NCI-H226 (cell line): ENCODE measurements around the gene SOBP.
"Not testable (repeated sequence)": the region's sequence is repeated elsewhere in the genome, so short reads cannot be mapped to it uniquely, and the experiment has no call there.

Experiments used
- DNase-seq: peaks from one replicate; pipeline ENCODE4 v3.0.0-alpha.2; 2015

Gene SOBP

DNA sequence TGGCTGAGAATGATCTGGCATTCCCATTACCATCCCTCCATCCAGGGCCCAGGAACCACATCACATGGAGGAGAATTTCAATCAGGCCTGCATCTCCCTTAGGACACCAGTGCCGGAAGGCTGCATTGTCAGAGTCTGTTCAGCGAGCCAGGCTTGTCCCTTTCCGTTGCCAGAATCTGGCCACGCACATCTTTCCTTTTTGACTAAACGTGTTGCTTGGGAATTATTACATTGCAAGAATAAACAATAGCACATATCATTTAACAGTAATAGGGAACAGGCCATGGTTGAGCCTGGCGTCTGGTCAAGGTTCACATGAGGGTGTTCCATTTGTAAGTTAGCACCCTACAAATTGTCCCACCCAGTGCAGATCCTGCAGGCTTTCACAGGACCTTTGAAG lies 42.8 kb downstream of the SOBP start:
- no peak for DNase-seq

DNA sequence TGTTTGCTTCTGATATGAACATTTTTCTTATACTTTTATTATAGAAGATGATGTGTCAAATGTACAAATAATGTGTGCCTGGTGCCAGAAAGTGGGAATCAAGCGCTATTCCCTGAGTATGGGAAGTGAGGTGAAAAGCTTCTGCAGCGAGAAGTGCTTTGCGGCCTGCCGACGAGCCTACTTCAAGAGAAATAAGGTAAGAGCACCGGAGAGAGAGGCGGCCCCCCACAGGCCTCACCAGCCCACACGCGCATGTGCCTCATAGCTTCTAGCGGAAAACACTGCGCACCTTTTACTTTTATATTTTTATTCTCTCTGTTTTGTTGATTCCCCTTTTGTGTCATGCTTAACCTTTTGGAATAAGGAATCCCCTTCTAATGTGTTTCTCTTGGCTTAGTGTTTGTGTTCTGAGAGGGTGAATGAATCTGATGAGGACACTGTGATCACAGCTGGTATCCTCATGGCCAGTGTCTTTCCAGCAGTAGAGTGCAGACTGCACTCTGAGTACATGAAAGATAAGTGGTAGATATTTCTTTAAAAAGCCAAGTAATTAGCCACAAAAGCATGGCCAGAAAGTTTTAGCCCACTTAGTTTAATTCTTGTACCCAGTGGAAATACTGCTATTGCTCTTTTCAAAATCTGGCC lies 43.6 kb downstream of the SOBP start:
- no peak for DNase-seq

DNA sequence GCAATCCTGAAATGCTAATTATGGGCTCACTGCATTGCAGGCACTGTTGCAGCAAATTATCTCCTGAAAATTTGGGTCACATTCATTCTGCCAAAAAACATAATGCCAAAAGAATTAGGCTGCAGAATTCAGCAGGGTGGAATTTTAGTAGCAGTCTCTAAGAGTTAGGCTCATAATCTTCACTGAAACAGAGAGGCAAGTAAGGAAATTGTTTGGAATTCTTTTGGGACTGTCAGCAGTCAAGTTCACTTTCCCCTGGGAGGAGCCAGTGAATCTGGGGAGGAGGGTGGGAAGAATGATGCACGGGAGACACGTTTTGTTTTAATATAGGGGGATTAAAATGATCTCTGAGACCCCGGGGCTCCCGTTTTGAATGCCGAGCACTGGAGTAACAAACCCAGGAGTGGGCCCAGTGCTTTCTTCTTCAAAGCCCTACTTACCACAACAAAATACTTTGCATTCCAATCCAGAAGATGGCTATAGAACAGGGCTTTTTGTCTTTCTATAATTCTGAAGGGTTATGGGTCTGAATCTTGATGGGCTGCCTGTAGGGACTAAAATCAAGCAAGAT lies 44.7 kb downstream of the SOBP start:
- no peak for DNase-seq

DNA sequence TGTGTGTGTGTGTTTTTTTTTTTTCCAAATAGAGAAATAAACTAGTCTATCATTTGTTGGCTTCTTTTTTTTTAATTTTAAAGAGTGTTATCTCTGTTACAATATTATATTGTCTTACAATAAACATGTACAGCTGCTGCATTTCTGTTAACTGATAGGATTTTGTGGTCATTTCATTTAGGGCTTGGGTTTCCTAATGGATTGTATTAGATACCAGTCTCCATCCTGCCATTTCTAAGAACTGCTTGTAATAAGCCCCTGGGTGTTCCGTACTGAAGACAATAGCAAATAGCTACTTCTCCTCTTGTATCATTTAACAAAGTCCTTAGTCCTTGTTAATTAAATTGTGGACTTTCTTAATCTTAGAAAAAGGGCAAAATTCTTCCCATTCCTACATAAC lies 45.7 kb downstream of the SOBP start:
- no peak for DNase-seq

DNA sequence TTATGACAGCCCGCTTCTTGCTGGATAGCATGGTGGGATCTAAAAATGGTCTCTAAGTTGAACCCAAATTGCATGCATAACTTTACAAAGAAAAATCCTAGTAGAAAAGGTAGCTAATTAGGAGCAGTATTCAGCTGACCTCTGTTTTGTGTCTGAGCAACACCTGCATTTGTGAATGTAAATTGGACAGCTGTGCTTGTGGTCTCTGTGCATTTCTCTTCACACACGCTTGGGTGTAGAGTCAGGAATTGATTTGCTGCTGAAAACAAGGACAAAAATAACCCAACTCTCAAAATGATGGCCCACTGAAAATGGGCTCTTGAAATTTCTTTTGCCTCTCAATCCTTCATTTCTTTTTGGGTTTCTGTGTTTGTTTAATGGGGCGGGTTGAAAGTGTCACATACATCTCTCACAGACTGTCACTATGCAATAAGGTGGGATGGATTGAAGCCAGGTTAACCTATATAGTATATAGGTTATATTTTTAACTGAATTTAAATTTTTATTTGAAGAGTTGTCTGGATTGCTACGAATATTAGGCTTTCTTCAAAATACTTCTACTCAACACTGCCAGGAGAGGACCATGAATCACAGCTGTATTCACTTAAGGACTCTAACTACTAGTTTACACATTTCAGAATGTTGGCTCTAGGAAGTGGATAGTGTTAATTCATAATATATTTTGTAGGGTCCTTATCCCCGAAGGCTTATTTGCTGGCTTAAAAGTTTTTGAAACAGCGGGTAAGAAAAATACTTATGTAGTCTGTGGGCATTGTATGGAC lies 46.5 kb downstream of the SOBP start:
- no peak for DNase-seq

DNA sequence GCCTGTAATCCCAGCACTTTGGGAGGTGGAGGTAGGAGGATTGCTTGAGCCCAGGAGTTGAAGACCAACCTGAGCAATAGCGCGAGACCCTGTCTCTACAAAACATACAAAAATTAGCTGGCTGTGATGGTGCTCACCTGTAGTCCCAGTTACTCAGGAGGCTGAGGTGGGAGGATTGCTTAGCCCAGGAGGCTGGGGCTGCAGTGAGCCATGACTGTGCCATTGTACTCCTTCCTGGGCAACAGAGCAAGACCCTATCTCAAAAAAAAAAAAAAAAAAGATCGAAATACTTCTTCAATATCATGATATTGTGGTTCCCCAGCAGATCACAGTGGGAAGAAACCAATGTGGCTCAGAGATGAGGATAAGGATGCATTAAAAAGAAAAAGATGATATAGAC lies 47.6 kb downstream of the SOBP start:
- no peak for DNase-seq

DNA sequence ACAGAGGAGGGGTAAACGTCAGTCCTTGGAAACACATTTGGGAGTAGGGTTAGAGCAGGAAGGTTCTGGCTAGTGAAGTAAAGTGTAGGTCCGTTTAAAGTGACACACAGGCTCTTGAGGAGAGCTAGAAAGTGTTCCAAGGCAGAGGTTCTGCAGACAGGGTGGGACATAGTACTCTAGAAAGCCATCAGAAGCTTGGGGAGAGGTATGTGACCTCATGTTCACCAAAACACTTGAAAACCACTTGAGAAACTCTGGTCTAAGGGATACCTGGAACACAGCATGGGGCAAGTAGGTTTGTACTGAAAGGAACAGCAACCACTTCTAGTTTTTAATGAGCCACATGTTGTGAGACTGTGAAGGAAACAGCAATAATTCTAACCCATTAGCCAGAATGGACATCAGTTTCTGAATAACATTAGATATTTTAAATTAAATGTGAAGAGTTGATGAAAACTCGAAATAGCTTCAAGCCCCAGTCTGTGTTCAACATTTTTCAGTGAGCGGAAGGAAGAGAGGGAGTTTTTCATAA lies 49.0 kb downstream of the SOBP start:
- DNase-seq: no peak

DNA sequence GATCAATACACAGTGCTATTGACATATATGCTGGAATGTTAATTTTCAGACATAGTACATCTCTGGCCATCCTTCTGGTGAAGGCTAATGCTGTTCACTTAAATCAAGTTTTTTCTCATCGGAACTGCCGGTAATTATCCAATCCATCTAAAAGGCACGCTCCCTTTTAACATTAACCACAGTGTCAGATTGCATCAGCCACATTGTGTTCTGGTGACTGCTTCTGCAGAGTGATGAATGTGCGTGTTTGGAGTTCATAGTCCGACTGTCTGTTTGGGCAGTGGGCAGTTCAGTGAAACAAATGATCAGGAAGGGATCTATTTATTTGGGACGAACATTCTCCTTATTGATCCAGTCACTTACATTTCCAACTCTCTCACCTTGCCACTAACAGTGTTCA lies 49.5 kb downstream of the SOBP start:
- DNase-seq: no peak

DNA sequence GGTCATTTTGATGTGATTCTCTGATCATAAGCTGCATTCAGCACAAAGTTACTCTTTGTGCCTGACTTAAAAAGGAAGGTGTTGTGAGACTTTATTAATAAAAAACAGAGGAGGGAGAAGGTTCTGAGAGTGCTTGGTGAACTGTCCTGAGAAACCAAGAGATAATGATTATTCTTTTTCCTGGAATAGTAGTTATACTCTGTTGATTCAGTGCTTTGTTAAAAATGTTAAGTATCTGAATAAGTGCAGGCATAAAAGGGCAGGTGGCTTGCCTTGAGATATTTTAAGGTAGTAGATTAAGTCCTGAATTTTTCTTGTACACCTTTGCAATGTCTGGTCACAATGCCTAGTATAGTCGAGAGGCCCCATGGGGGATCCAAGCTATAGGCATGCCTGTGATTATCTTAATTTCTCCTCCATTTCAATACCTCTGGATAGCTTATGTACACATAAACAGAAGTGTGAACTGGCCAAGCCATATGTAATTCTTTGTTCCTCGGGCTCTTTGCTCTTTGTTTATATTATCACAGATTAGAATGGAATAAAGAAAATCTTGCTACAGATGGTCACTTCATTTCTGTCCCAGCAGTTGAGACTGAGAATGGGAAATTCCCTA lies 50.0 kb downstream of the SOBP start:
- DNase-seq: no peak

DNA sequence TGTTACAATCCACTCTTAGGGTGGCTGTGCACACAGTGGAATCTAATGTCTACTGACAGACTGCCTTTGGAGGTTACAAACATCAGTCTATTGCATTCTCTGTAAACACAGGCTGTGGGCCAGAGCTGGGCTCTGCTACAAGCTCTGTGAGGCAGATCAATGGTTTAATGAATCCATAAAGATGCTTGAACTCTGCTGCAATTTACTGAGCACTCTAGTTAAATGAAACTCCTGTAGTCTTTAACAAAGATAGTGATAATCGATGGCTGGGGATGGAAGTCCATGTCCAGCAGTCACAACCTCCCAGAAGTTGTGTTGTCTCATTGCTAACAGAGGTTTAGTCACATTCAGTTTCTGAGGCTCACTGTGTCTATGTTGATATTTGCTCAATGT lies 50.5 kb downstream of the SOBP start:
- DNase-seq: no peak

DNA sequence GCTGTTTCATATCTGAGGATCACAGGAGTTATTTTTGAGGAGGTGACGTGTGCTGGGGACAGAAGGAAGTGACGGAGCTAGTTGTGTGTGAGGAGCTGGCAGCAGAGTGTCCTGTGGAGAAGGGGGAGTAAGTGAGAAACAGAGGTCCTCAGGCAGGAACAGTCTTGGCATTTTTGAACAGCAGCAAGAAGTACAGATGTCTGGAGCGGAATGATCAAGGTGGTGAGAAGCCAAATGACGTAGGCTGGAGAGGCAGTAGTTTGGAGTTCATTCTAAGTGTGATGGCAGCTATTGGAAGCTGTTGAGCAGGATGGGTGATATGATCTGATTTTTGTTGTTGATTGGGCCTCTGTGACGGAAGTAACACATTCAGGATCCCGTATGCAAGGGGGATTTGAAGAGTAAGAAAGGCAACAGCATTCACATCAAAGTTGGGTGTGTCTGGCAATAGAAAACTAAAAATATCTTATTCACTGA lies 52.3 kb downstream of the SOBP start:
- no peak for DNase-seq

DNA sequence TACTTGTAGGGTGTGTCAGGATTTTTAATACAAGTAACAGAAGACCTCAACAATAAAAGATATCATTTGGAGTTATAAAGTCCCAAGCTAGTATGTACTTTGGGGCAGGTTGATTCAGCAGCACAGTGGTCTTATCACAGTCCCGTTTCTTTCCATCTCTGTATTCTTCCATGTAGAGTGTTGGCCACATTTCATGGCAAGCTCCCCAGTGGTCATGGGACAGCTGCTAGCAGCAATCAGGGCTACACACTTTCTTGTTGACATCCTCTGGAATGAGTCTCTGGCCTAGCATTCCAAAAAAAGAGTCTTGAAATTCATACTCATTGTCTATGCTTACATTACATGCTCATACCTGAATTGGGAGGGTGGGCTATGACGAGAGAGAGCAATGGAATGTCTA lies 53.2 kb downstream of the SOBP start:
- DNase-seq: no peak

DNA sequence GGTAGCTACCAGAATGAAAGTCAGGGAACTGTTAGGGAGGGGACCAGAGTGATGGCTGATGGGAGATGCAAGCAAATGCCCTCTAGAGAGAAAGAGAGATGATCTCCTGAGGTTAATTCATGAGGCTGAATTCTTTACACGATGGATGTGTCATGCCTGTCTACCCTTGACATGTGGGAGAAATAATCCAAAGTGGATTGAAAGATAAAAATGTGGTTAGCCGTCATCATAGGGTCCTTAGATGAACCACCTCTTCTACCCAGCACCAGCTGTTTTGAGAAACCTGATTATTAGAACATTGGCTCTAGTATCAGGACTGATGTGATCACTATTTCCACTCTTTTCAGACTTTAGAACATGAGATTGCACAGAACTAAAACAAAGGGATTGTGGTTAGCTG lies 53.6 kb downstream of the SOBP start:
- DNase-seq: no peak

DNA sequence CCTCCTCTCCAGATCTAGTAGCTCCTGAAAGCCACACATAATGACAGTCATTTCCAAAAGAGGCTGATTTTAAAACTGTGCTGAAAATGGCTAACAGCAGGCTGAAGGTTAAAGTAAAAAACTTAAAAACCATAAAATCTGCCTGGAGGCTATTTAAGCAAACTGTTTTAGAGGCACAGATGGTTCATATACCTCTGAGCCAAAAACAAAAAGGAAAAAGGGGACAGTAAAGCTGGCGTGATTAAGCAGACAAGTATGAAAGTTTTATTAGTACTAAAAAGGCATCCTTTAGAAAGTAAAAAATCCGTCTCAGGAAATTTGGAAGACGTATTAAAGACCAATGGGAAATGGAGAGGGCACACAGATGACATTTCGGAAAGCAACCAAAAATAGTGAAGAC lies 55.8 kb downstream of the SOBP start:
- DNase-seq: no peak

DNA sequence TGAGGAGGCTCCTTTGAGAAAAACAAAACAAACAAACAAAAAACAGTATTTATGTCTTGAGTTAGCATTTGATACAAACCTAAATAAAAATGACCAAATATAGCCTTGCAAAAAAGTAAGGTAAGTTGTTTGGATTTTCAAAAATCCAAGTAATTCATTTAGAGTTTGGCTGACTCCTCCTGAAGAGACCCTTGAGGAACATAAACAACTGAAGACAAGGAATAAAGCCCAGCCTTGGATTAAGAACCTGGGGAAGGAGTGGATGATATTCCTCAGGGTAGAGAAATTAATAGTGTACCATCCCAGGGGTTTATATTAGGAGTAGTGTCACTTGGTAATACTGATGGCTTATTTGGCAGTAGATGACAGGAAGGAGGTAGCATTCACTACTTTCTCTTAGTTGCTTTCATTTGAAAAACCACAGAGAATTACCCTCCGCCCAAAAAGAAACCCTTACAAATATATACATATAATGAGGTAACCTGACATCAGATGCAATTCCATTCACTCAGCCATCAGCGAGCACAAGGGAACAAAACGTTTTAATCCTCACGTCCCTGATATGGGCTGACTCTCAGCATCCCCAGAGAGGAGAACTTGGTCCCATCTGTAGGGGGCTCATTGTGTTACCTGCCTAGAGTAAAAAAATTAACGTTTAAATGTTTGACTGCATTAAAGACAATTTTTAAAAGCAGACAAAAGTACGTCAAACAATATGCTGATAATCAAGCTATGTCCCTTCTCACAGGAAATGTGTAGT lies 57.0 kb downstream of the SOBP start:
- DNase-seq: no peak

DNA sequence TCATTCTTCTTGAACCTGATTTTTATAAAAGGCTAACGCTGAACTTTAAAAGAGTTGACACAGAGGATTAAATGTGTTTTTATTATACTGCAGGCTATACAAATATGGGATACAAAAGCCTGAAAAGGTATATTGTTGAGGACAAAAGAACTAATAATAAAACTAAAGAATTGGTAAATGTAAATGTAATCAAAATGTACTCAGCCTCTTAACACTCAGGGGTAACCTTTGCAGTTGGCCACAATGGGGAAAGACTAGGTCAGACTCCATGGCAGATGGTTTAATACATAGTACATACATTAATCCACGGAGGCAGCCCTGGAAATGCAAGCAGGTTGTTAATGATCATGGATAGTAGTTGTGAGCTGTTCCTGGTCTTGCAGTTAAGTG lies 57.5 kb downstream of the SOBP start:
- no peak for DNase-seq

DNA sequence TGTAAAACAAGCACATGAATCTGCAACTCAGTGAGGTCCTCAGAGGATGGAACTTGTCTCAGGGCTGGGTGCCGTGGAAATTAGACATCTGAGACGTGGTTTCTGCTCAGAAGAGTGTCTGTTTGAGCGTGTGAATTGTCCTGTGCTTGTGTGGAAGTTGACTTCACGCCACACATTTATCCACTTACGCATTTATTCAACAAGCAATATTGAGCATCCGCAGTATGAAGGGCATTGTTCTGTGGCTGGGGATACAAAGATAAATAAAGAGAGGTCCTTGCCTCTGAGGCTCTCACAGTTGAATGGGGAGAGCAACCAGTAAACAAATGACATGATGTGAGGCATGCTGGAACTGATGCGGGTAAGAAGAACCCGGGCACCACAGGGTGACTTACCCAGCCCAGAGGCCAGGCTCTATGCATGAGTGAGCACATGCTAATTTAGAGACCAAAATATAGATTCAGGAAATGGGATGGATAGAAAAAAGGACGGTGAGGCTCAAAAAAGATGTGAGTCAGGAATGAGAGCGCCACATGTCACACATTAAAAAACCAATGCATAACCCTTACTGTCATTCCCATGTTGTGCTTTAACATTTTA lies 60.4 kb downstream of the SOBP start:
- no peak for DNase-seq

DNA sequence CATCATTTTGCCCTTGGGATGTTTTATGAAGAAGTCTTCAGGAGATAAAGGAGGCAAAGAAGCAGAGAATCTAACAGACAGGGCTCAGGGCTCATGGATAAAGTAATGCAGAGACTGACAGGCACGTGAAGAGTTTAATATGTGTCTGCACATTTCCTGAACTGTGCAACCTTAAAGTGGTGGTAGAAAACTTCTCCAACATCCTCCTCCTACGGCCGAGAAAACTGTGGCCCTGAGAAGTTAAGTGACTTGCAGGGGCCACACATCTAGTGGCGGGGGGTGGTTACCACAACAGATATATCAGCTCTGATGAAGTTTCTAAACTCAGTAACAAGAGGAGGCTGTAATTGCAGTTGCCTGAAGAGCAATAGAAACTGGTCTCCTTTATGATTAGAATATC lies 61.0 kb downstream of the SOBP start:
- no peak for DNase-seq

DNA sequence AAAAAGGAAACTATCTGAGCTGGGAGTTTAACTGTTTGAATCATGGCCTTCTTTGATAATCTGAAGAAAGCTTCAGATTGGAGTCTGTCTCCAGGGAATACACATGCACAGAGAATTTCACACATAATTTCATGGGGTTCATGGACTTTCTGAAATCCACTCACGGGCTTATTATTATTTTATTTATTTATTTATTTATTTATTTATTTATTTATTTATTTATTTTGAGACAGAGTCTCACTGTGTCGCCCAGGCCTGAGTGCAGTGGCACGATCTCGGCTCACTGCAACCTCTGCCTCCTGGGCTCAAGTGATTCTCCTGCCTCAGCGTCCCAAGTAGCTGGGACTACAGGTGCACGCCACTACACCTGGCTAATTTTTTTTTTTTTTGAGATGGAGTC lies 63.2 kb downstream of the SOBP start:
- not testable (repeated sequence) for DNase-seq

DNA sequence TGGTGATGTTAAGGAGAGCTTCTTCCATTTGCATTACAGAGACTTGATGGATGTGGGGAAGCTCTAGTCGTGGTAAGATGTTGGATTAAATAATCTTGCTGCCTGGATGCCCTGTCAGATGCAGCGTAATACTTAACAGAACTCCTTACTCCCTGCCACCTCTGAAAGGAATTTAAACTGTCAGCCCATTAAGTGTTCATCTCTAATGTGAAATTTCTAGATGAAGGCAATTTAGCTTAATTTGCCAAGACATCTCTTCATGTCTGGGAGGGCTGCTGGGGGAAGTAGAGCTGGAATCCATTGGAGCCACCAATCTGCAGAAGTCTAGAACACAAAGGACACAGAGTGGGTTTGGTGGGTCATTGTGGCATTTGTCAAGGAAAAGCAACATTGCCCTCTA lies 64.4 kb downstream of the SOBP start:
- DNase-seq: no peak

DNA sequence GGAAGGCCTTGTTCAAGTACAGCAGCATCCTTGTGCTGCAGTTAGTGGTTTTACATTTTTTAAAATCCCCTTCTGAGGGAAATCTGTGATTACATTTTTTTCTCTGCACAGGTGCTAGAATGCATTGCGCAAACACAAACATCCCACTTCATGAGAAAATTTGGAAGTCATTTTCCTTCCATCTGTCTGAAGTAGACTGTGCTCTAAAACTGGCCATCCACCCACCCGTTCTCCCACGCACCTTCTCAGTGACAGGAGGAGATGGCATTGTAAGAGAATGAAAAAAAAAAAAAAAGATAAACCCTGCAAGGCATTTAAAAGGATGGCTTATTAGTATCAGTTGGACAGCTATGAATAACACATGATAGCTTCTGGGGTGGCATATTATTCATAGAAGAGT lies 65.0 kb downstream of the SOBP start:
- no peak for DNase-seq

DNA sequence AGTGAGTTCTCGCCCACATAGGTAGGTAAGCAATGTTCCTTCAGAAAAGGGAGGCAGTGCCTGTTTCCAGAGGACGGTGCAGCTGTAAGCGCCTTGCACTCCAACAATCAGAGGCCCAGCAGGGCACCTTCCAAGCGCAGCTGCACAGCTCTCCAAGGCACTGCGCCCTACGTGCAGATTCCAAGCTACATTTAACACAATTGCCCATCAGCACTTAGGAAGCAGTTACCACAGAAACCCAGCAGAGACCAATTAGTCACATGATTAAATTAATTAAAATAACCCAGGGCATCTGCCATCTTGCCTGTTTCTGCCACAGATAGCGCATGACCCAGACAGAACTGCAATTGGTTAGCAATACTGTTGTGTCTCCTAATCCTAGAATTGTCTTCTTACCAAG lies 65.5 kb downstream of the SOBP start:
- DNase-seq: no peak

DNA sequence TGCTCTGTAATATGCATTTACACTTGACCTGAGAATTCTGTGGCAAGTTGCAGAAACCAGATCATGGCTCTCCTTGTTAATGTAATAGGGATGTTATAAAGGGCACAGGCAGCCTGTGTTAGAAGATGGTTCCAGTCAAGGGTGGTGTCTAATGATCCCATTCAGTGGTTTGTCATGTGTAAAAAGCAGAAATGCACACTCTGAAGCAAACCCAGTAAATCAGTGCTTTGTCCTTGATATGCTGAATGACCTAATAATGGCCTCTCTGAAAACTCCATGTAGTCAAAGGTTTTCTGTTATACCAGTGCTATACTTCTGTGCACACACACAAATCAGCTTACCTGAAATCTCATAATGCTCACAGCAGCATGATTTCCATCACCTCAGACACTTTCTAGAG lies 66.2 kb downstream of the SOBP start:
- no peak for DNase-seq
